Neural cell (in vitro differentiated cells): ENCODE data around the gene PPP1R18.

ENCODE experiments used
- CTCF ChIP-seq: fragments of 450-650 bp; IDR thresholded peaks from 2 replicates; pipeline ENCODE4 v1.5.1; 2014; ENCODE audit warnings: antibody characterized with exemption, mild to moderate bottlenecking, moderate library complexity; ENCODE audit not compliant: poor library complexity, severe bottlenecking
- EP300 ChIP-seq: fragments of 450-650 bp; conservative IDR thresholded peaks from 2 replicates; pipeline ENCODE4 v1.6.1; 2014; ENCODE audit warnings: antibody characterized with exemption, mild to moderate bottlenecking, moderate library complexity; ENCODE audit not compliant: poor library complexity, severe bottlenecking
- EZH2 ChIP-seq: fragments of 200-600, 300-800 bp; shearing (Covaris generic), sonication (generic); IDR thresholded peaks from 2 replicates; pipeline ENCODE4 v1.6.1; 2014; ENCODE audit warnings: antibody characterized with exemption, low read length, borderline replicate concordance, mild to moderate bottlenecking; ENCODE audit not compliant: insufficient read depth, poor library complexity, severe bottlenecking
- MXI1 ChIP-seq: fragments of 450-650 bp; conservative IDR thresholded peaks from 2 replicates; pipeline ENCODE4 v1.6.1; 2014; ENCODE audit warnings: antibody characterized with exemption, mild to moderate bottlenecking; ENCODE audit not compliant: poor library complexity, severe bottlenecking
- POLR2AphosphoS5 ChIP-seq: IDR thresholded peaks from 2 replicates; pipeline ENCODE4 v1.6.1; 2012
- REST ChIP-seq: IDR thresholded peaks from 2 replicates; pipeline ENCODE4 v1.6.1; 2012; ENCODE audit warnings: borderline replicate concordance

- TF ChIP-seq CTCF (no peak), POLR2AphosphoS5 (no peak), EZH2 (no peak), MXI1 (no peak), REST (no peak), EP300 (no peak)
These were observed 22.8 kb upstream of the PPP1R18 start for GRCh38 chr6:30709101-30709868.
